ENCODE results near the gene B3GLCT.

Gene B3GLCT

GRCh38 chr13:31248965-31249539 lies 49.3 kb downstream of the B3GLCT start:
- no peak overlapping the region for H3K9ac ChIP-seq (ENCODE audit: insufficient read length)
- H3K36me3 ChIP-seq (ENCODE audit: insufficient read depth, low read length): no peaks in the 10 kb centered on the region; the same call in 1 of the 2 replicates
- H3K4me3 ChIP-seq: no peak overlapping the region
- no peak for DNase-seq (ENCODE audit: low read depth, low spot score)
- no peak overlapping the region for H3K27ac ChIP-seq
- H3K9me3 ChIP-seq (ENCODE audit: low read depth, low read length): no peaks in the 10 kb centered on the region
- TF ChIP-seq EZH2 (IDR thresholded peaks at IDR 0.05) (no peak), FOXP2 (optimal IDR thresholded peaks at IDR 0.05; ENCODE audit: control extremely low read depth, extremely low read length, insufficient read depth) (no peak), POLR2AphosphoS5 (IDR thresholded peaks at IDR 0.05; ENCODE audit: borderline replicate concordance, low read depth, low read length) (no peak)

GRCh38 chr13:31250435-31250834 lies 50.7 kb downstream of the B3GLCT start:
- H3K36me3 ChIP-seq (ENCODE audit: insufficient read depth, low read length): no peaks in the 10 kb centered on the region; the same call in 1 of the 2 replicates
- no peak for DNase-seq (ENCODE audit: low read depth, low spot score)
- H3K4me3 ChIP-seq: no peak overlapping the region
- TF ChIP-seq FOXP2 (optimal IDR thresholded peaks at IDR 0.05; ENCODE audit: control extremely low read depth, extremely low read length, insufficient read depth): no peak
- TF ChIP-seq EZH2 (IDR thresholded peaks at IDR 0.05): no peak
- TF ChIP-seq POLR2AphosphoS5 (IDR thresholded peaks at IDR 0.05; ENCODE audit: borderline replicate concordance, low read depth, low read length): no peak
- H3K9me3 ChIP-seq (ENCODE audit: low read depth, low read length): no peaks in the 10 kb centered on the region
- no peak overlapping the region for H3K9ac ChIP-seq (ENCODE audit: insufficient read length)
- no peak overlapping the region for H3K27ac ChIP-seq

GRCh38 chr13:31261241-31261640 lies 61.5 kb downstream of the B3GLCT start:
- H3K9ac ChIP-seq (ENCODE audit: insufficient read length): no peak overlapping the region
- TF ChIP-seq EZH2 (IDR thresholded peaks at IDR 0.05) (no peak), POLR2AphosphoS5 (IDR thresholded peaks at IDR 0.05; ENCODE audit: borderline replicate concordance, low read depth, low read length) (no peak), FOXP2 (optimal IDR thresholded peaks at IDR 0.05; ENCODE audit: control extremely low read depth, extremely low read length, insufficient read depth) (no peak)
- no peak for DNase-seq (ENCODE audit: low read depth, low spot score)
- no peaks in the 10 kb centered on the region for H3K36me3 ChIP-seq (ENCODE audit: insufficient read depth, low read length)
- no peak overlapping the region for H3K4me3 ChIP-seq
- no peaks in the 10 kb centered on the region for H3K9me3 ChIP-seq (ENCODE audit: low read depth, low read length)
- no peak overlapping the region for H3K27ac ChIP-seq

GRCh38 chr13:31263346-31263745 lies 63.6 kb downstream of the B3GLCT start:
- Histone ChIP-seq H3K9ac (ENCODE audit: insufficient read length) (no peak overlapping the region), H3K36me3 (ENCODE audit: insufficient read depth, low read length) (no peaks in the 10 kb centered on the region), H3K9me3 (ENCODE audit: low read depth, low read length) (no peaks in the 10 kb centered on the region), H3K4me3 (no peak overlapping the region), H3K27ac (no peak overlapping the region)
- DNase-seq (ENCODE audit: low read depth, low spot score): no peak
- TF ChIP-seq POLR2AphosphoS5 (IDR thresholded peaks at IDR 0.05; ENCODE audit: borderline replicate concordance, low read depth, low read length) (no peak), FOXP2 (optimal IDR thresholded peaks at IDR 0.05; ENCODE audit: control extremely low read depth, extremely low read length, insufficient read depth) (no peak), EZH2 (IDR thresholded peaks at IDR 0.05) (no peak)

- no peaks in the 10 kb centered on the region for H3K9me3 ChIP-seq (ENCODE audit: low read depth, low read length)
- no peak for DNase-seq (ENCODE audit: low read depth, low spot score)
- H3K27ac ChIP-seq: no peak overlapping the region
- no peaks in the 10 kb centered on the region for H3K36me3 ChIP-seq (ENCODE audit: insufficient read depth, low read length)
- H3K9ac ChIP-seq (ENCODE audit: insufficient read length): no peak overlapping the region
- TF ChIP-seq FOXP2 (optimal IDR thresholded peaks at IDR 0.05; ENCODE audit: control extremely low read depth, extremely low read length, insufficient read depth) (no peak), EZH2 (IDR thresholded peaks at IDR 0.05) (no peak), POLR2AphosphoS5 (IDR thresholded peaks at IDR 0.05; ENCODE audit: borderline replicate concordance, low read depth, low read length) (no peak)
- no peak overlapping the region for H3K4me3 ChIP-seq
Measured at GRCh38 chr13:31264151-31264550, 64.4 kb downstream of the B3GLCT start.

GRCh38 chr13:31267126-31267784 lies 67.5 kb downstream of the B3GLCT start:
- TF ChIP-seq EZH2 (IDR thresholded peaks at IDR 0.05) (no peak), FOXP2 (optimal IDR thresholded peaks at IDR 0.05; ENCODE audit: control extremely low read depth, extremely low read length, insufficient read depth) (no peak), POLR2AphosphoS5 (IDR thresholded peaks at IDR 0.05; ENCODE audit: borderline replicate concordance, low read depth, low read length) (no peak)
- no peak for DNase-seq (ENCODE audit: low read depth, low spot score)
- no peaks in the 10 kb centered on the region for H3K9me3 ChIP-seq (ENCODE audit: low read depth, low read length)
- no peak overlapping the region for H3K27ac ChIP-seq
- peaks cover 12% of the 10 kb centered on the region for H3K36me3 ChIP-seq (ENCODE audit: insufficient read depth, low read length)
- H3K9ac ChIP-seq (ENCODE audit: insufficient read length): no peak overlapping the region
- H3K4me3 ChIP-seq: no peak overlapping the region

GRCh38 chr13:31274390-31274789 lies 74.6 kb downstream of the B3GLCT start:
- DNase-seq (ENCODE audit: low read depth, low spot score): no peak
- Histone ChIP-seq H3K36me3 (ENCODE audit: insufficient read depth, low read length) (peaks cover 24% of the 10 kb centered on the region), H3K9me3 (ENCODE audit: low read depth, low read length) (no peaks in the 10 kb centered on the region), H3K9ac (ENCODE audit: insufficient read length) (no peak overlapping the region), H3K4me3 (no peak overlapping the region), H3K27ac (no peak overlapping the region)
- TF ChIP-seq FOXP2 (optimal IDR thresholded peaks at IDR 0.05; ENCODE audit: control extremely low read depth, extremely low read length, insufficient read depth) (no peak), EZH2 (IDR thresholded peaks at IDR 0.05) (no peak), POLR2AphosphoS5 (IDR thresholded peaks at IDR 0.05; ENCODE audit: borderline replicate concordance, low read depth, low read length) (no peak)

GRCh38 chr13:31276421-31276820 lies 76.6 kb downstream of the B3GLCT start:
- Histone ChIP-seq H3K9ac (ENCODE audit: insufficient read length) (no peak overlapping the region), H3K27ac (no peak overlapping the region), H3K4me3 (no peak overlapping the region), H3K36me3 (ENCODE audit: insufficient read depth, low read length) (peaks cover 14% of the 10 kb centered on the region), H3K9me3 (ENCODE audit: low read depth, low read length) (no peaks in the 10 kb centered on the region)
- no peak for TF ChIP-seq POLR2AphosphoS5 (IDR thresholded peaks at IDR 0.05; ENCODE audit: borderline replicate concordance, low read depth, low read length)
- no peak for TF ChIP-seq EZH2 (IDR thresholded peaks at IDR 0.05)
- TF ChIP-seq FOXP2 (optimal IDR thresholded peaks at IDR 0.05; ENCODE audit: control extremely low read depth, extremely low read length, insufficient read depth): no peak
- no peak for DNase-seq (ENCODE audit: low read depth, low spot score)

Measured in SK-N-MC (cell line).